Mononuclear cell (primary cell): ENCODE measurements around the gene CAPN2. TPM values are rescaled to one million over a fixed set of nuclear protein-coding genes. Genes with fewer than 3 reads are reported as not detected.
"Not testable (repeated sequence)": the region's sequence is repeated elsewhere in the genome, so short reads cannot be mapped to it uniquely, and the experiment has no call there.

Experiments
- H3K27me3 ChIP-seq: 2 replicates; pipeline ENCODE4 v1.6.0; 2011; ENCODE audit warnings: low read length, control low read depth; ENCODE audit not compliant: insufficient read depth
- H3K4me1 ChIP-seq: 2 replicates; pipeline ENCODE4 v1.5.1; 2011; ENCODE audit warnings: mild to moderate bottlenecking, low read length, control low read depth; ENCODE audit not compliant: insufficient read depth
- H3K4me3 ChIP-seq: 2 replicates; pipeline ENCODE4 v1.5.1; 2011; ENCODE audit warnings: mild to moderate bottlenecking, low read length, moderate library complexity
- H3K9me3 ChIP-seq: 2 replicates; pipeline ENCODE4 v1.5.1; 2011; ENCODE audit warnings: low read depth, mild to moderate bottlenecking, control low read depth, low read length
- total RNA-seq: library from RNA; depleted of rRNA; stranded (reverse); fragments of >200 nt; gene quantifications from one replicate; pipeline ENCODE4 v1.2.3, GENCODE V29; 2012

CAPN2 gene
- total RNA-seq, 1 donor: 146 TPM

- no peaks in the 10 kb centered on the region for H3K4me1 ChIP-seq
- H3K9me3 ChIP-seq: no peaks in the 10 kb centered on the region
- no peaks in the 10 kb centered on the region for H3K27me3 ChIP-seq
- H3K4me3 ChIP-seq: no peak overlapping the region
Measured at GRCh38 chr1:223793716-223794115, 81.4 kb downstream of the CAPN2 start.

- H3K27me3 ChIP-seq: no peaks in the 10 kb centered on the region
- H3K4me1 ChIP-seq: no peaks in the 10 kb centered on the region
- H3K4me3 ChIP-seq: no peak overlapping the region
- no peaks in the 10 kb centered on the region for H3K9me3 ChIP-seq
Measured at GRCh38 chr1:223794136-223794880, 82.0 kb downstream of the CAPN2 start.

- no peaks in the 10 kb centered on the region for H3K4me1 ChIP-seq
- H3K27me3 ChIP-seq: no peaks in the 10 kb centered on the region
- H3K4me3 ChIP-seq: no peak overlapping the region
- no peaks in the 10 kb centered on the region for H3K9me3 ChIP-seq
Measured at GRCh38 chr1:223796210-223796609, 83.9 kb downstream of the CAPN2 start.

DNA sequence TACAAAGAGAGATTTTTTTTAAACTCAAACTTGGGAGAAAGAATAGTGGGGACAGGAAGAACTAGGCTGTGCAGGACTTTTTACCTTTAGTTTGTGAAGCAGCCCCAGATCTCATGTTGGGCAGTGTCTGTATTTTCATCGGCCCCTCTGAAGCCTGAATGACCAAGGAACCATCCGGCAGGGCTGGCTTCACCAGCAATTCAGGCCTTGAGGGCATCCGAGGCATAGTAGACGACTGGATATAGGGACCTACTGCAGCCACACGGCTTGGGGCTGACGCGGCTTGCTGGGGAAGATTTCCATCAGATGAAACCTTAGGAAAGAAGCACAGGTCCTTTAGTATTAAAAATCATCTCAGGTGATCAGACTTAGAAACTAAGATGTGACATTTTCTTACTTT lies 89.7 kb downstream of the CAPN2 start:
- H3K4me1 ChIP-seq: no peaks in the 10 kb centered on the region

GRCh38 chr1:223802602-223803001 lies 90.3 kb downstream of the CAPN2 start:
- Histone ChIP-seq H3K9me3 (no peaks in the 10 kb centered on the region), H3K27me3 (no peaks in the 10 kb centered on the region), H3K4me3 (no peak overlapping the region), H3K4me1 (no peaks in the 10 kb centered on the region)

More for the DNA sequence above, 89.7 kb downstream of the CAPN2 start:
- Histone ChIP-seq H3K27me3 (no peaks in the 10 kb centered on the region), H3K9me3 (no peaks in the 10 kb centered on the region), H3K4me3 (no peak overlapping the region)

DNA sequence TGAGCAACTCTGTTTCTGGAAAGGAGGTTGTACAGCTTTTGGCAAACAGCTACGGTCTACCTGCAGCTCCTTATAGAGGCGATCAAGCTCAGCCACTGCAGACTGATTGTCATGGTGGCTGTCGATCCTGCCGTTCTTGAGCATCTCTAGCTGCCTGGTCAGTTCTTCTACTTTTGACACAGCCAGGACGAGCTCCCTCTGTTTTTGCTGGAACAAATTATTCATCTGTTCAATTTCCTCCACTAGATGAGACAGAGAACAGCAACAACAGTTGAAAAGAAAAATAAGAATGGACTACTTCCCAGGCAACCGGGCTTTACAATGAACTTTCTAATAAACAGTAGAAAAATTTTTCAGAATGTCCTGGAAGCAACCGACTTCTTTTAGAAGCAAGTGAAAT lies 90.9 kb downstream of the CAPN2 start:
- Histone ChIP-seq H3K4me3 (no peak overlapping the region), H3K27me3 (no peaks in the 10 kb centered on the region), H3K9me3 (no peaks in the 10 kb centered on the region), H3K4me1 (no peaks in the 10 kb centered on the region)

- not testable (repeated sequence) for H3K4me1 ChIP-seq, H3K27me3 ChIP-seq, H3K9me3 ChIP-seq, H3K4me3 ChIP-seq
Measured at GRCh38 chr1:223809905-223810304, 97.6 kb downstream of the CAPN2 start.

DNA sequence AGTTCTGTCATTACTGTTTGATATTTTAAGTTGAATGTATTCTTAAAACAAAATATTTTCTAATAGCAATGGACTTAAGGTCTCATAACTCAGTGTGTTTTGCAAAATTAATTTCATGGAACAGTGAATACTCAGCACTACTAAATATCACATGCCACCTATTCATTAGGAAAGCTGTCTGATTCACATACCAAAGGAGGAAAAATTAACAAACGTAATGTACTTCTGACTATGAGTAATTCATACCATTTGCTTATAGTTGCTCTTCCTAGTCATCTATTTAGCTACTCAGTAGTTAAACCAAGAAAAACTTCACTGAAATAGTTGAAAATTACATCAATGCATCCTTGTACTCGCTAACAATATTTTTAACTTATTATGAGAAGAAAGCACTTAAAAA lies 98.2 kb downstream of the CAPN2 start:
- no peaks in the 10 kb centered on the region for H3K9me3 ChIP-seq
- no peaks in the 10 kb centered on the region for H3K27me3 ChIP-seq
- H3K4me1 ChIP-seq: no peaks in the 10 kb centered on the region
- no peak overlapping the region for H3K4me3 ChIP-seq

DNA sequence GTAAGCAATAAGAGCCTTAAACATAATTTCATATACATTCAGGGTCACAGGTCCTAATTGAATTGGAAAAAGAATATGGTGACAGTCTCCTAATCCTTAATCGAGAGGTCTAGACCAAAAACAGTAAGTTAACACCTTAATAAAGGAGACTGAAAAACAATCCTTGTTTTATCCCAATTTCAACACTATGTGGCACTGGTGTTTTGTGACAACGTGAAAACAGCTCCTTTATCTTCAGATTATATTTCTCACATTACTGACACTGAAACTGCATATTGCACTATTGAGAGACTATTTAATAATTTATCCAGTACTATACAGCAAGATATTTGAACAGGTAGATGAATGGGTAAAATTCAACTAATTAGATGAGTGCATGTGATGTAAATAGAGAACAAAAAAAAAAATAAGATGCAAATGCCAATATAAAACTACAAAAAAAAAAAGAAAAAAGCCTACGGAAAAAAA lies 99.3 kb downstream of the CAPN2 start:
- Histone ChIP-seq H3K9me3 (no peaks in the 10 kb centered on the region), H3K27me3 (no peaks in the 10 kb centered on the region), H3K4me3 (no peak overlapping the region)

GRCh38 chr1:223813645-223814044 lies 101.3 kb downstream of the CAPN2 start:
- Histone ChIP-seq H3K27me3 (no peaks in the 10 kb centered on the region), H3K9me3 (no peaks in the 10 kb centered on the region), H3K4me3 (no peak overlapping the region), H3K4me1 (no peaks in the 10 kb centered on the region)

More for the DNA sequence above, 99.3 kb downstream of the CAPN2 start:
- no peaks in the 10 kb centered on the region for H3K4me1 ChIP-seq

GRCh38 chr1:223815020-223815853 lies 102.9 kb downstream of the CAPN2 start:
- no peaks in the 10 kb centered on the region for H3K27me3 ChIP-seq
- H3K4me3 ChIP-seq: no peak overlapping the region

DNA sequence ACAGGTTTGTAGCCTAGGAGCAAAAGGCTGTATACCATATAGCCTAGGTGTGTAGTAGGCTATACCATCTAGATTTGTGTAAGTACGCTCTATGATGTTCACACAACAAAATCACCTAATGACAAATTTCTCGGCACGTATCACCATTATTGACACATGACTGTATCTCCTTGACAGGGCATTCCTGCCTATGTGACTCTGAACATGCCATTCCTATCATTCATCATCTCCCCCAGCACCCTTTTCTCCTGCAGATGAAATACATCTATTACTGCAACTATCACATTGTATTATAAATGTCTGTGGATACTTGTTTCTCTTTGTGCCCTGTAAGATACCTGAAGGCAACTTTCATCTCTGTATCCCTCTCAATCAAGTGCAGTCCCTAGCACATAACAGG lies 103.5 kb downstream of the CAPN2 start:
- no peaks in the 10 kb centered on the region for H3K27me3 ChIP-seq
- no peak overlapping the region for H3K4me3 ChIP-seq
- no peaks in the 10 kb centered on the region for H3K4me1 ChIP-seq
- no peaks in the 10 kb centered on the region for H3K9me3 ChIP-seq

More at GRCh38 chr1:223815020-223815853, 102.9 kb downstream of the CAPN2 start:
- H3K9me3 ChIP-seq: no peaks in the 10 kb centered on the region
- H3K4me1 ChIP-seq: no peaks in the 10 kb centered on the region

DNA sequence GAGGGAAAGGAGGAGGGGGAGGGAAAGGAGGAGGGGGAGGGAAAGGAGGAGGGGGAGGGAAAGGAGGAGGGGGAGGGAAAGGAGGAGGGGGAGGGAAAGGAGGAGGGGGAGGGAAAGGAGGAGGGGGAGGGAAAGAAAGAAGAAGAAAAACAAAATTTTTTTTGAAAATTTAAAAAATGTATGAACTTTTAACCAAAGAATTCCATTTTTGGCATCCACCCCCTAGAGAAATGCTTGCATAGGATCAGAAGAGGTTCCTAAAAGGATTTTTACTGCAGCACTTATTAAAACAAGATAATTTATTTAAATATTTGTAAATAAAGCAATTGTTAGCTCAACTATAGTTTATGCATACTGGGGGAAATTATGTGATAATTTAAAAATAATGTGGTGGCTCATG lies 104.9 kb downstream of the CAPN2 start:
- H3K4me1 ChIP-seq, H3K27me3 ChIP-seq, H3K4me3 ChIP-seq: not testable (repeated sequence)

GRCh38 chr1:223819730-223820514 lies 107.6 kb downstream of the CAPN2 start:
- H3K4me1 ChIP-seq: peaks cover 20% of the 10 kb centered on the region
- no peaks in the 10 kb centered on the region for H3K9me3 ChIP-seq
- H3K4me3 ChIP-seq: no peak overlapping the region
- no peaks in the 10 kb centered on the region for H3K27me3 ChIP-seq

More for the DNA sequence above, 104.9 kb downstream of the CAPN2 start:
- not testable (repeated sequence) for H3K9me3 ChIP-seq

GRCh38 chr1:223820515-223820858 lies 108.1 kb downstream of the CAPN2 start:
- no peaks in the 10 kb centered on the region for H3K27me3 ChIP-seq
- no peaks in the 10 kb centered on the region for H3K9me3 ChIP-seq
- H3K4me1 ChIP-seq: peaks cover 26% of the 10 kb centered on the region
- H3K4me3 ChIP-seq: no peak overlapping the region
